Measurements from ENCODE around the gene TMX1.

Gene TMX1

DNA sequence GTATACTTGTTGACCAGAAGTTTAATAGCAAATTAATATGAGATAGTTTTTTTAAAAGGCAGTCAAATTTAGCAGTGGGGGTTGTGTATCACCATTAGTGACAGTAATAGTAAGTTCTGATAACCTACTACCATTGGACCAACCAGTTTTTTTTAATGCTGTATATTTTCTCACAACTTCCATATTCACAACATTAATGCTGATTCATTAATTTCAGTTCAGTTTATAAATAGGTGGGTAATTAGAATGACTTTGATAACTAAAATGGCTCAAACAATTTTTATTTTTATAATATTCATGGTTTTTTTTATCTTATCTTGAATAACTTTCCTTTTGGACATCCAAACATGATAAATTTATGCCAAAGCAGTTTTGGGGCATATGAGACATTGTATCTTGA, 13.8 kb downstream of the TMX1 start:
- ChIA-PET CTCF (no interaction called here), POLR2A (no interaction called here)
- no peak for DNase-seq (ENCODE audit: extremely low spot score)
- TF ChIP-seq, protein P1, sequence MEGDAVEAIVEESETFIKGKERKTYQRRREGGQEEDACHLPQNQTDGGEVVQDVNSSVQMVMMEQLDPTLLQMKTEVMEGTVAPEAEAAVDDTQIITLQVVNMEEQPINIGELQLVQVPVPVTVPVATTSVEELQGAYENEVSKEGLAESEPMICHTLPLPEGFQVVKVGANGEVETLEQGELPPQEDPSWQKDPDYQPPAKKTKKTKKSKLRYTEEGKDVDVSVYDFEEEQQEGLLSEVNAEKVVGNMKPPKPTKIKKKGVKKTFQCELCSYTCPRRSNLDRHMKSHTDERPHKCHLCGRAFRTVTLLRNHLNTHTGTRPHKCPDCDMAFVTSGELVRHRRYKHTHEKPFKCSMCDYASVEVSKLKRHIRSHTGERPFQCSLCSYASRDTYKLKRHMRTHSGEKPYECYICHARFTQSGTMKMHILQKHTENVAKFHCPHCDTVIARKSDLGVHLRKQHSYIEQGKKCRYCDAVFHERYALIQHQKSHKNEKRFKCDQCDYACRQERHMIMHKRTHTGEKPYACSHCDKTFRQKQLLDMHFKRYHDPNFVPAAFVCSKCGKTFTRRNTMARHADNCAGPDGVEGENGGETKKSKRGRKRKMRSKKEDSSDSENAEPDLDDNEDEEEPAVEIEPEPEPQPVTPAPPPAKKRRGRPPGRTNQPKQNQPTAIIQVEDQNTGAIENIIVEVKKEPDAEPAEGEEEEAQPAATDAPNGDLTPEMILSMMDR (IDR thresholded peaks at IDR 0.05; ENCODE audit: control extremely low read depth, extremely low read depth, low read depth, missing control alignments) = no peak

DNA sequence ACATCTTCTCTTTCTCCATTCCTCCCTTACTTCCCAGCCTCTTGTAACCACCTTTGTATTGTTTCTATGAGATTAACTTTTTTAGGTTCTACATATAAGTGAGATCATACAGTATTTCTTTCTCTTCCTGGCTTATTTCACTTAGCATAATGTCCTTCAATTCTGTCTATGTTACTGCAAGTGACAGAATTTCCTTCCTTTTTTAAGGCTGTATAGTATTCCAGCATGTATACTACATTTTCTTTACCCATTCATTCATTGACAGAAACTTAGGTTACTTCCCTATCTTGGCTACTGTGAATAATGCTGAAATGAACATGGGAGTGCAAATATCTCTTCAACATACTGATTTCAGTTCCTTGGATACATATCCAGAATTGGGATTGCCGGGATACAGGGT, 18.2 kb downstream of the TMX1 start:
- no peak for DNase-seq (ENCODE audit: extremely low spot score)
- POLR2A ChIA-PET = no interaction called here
- CTCF ChIA-PET = no interaction called here
- TF ChIP-seq, protein P1 (IDR thresholded peaks at IDR 0.05; ENCODE audit: control extremely low read depth, extremely low read depth, low read depth, missing control alignments) = no peak

DNA sequence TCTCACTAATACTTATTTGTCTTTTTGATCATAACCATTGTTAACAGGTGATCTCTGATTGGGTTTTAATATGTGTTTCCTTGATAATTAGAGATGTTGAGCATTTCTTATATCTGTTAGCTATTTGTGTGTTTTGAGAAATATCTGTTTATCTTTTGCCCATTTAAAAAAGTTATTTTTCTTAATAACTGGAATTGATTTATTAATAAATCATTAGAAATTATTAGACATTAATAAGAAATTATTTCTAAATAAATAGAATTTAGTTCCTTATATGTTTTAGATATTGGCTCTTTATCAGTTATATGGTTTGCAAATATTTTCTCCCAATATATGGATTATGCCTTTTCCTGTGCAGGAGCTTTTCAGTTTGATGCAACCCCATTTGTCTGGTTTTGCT, 18.7 kb downstream of the TMX1 start:
- CTCF ChIA-PET = interaction anchor here (1.4 kb wide), 1 partner anchor 19 kb away, joined by 4 read pairs; no protein-coding TSS in a partner anchor
- TF ChIP-seq, protein P1 (IDR thresholded peaks at IDR 0.05; ENCODE audit: control extremely low read depth, extremely low read depth, low read depth, missing control alignments) = no peak
- DNase-seq (ENCODE audit: extremely low spot score) = no peak
- POLR2A ChIA-PET = no interaction called here

DNA sequence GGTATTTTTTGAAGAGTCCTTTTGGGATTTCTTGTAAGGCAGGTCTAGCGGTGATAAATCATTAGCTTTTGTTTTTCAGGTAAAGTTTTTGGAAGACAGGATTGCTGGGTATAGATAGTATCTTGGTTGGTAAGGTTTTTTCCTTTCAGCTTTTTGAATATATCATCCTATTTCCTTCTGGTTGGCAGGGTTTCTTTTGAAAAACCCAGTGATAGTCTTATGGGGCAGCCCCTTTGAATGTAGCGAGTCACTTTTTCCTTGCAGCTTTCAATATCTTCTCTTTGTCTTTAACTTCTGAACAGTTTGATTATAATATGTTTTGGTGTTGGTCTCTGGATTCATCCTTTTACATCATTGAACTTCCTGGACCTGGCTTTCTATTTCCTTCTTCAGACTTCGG, 20.2 kb downstream of the TMX1 start:
- no peak for DNase-seq (ENCODE audit: extremely low spot score)
- POLR2A ChIA-PET = no interaction called here
- CTCF ChIA-PET = interaction anchor here (1.1 to 1.5 kb wide), 2 partner anchors 11 to 14 kb away, joined by 3 to 4 read pairs; no protein-coding TSS in a partner anchor
- TF ChIP-seq, protein P1 (IDR thresholded peaks at IDR 0.05; ENCODE audit: control extremely low read depth, extremely low read depth, low read depth, missing control alignments) = no peak

DNA sequence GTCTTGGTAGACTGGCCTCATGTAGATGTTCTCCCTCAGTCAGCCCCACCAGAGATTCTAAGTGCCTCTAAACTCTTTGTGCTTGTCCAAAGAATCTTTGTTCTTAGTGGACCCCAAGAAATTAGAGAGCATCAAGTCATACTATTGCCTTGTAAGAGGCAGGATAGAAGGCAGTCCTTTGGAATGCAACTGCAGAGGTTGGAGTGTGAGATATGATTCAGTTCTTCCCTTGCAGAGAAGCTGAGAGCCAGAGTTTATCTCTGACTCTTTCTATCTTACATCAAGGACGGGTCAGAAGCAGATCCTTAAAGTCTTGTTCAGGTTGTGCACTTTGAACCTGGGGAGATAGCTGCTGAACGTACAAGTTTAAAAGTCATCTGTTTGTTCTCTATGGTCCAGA, 21.1 kb downstream of the TMX1 start:
- DNase-seq (ENCODE audit: extremely low spot score) = no peak
- TF ChIP-seq, protein P1 (IDR thresholded peaks at IDR 0.05; ENCODE audit: control extremely low read depth, extremely low read depth, low read depth, missing control alignments) = no peak
- ChIA-PET POLR2A (no interaction called here), CTCF (interaction anchor here (1.1 to 1.5 kb wide), 2 partner anchors 12 to 22 kb away, joined by 3 to 4 read pairs; no protein-coding TSS in a partner anchor)

DNA sequence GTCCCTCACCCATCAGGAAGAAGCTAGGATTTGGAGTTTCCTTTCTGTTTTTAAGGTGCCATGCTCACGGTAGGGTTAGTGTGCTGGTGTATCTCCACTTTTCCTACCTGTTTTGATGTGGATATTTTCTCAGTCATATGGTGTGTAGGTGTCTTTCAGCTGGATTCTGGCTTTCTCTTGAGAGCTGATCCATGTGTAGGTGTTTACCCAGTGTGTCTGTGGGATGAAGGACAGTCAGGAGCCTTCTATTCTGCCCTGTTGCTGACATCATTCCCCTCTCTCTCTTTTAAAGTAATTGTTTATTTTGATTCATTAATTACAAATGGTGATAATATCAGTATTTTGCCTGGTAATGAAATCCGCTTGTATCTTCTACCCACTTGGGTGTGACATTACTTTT, 22.8 kb downstream of the TMX1 start:
- no peak for DNase-seq (ENCODE audit: extremely low spot score)
- ChIA-PET CTCF (interaction anchor here (1.2 to 1.7 kb wide), 4 partner anchors 9 to 20 kb away, joined by 4 to 6 read pairs (median 4); no protein-coding TSS in a partner anchor), POLR2A (no interaction called here)
- TF ChIP-seq, protein P1 (IDR thresholded peaks at IDR 0.05; ENCODE audit: control extremely low read depth, extremely low read depth, low read depth, missing control alignments) = no peak
